Measurements from ENCODE around the gene VASH2.

The VASH2 gene

DNA sequence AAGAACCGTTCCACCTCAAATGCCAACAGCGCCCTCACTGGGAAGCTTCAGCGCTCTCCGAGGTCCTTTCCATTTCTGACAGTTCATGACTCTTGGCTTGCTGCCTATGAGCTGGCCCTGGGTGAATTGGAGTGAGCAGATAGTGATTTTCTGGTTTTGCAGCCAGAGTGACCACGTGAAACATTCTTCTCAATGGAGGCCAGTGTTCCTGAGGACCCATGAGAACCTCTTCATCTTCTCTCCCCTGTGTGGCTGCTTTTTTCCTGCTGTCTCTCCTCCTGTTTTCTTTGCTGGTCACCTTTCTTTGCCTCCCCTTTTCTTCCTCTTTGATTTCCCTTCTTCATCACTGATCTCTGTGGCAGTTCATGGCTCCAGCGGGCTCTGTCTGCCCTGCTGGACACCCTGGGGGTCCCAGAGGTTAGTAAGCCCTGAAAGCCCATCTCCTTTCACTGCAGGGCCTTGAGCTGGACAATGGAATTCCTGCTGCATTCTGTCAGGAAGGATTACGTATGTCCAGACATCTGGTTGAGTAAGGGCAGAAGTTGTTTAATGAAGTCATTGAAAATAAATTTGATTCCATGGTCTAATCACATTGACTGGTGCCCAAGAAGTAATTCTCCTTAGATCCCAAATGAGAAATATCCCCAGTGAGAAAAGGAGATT, 29.9 kb downstream of the VASH2 start:
- Histone ChIP-seq H3K4me3 (ENCODE audit: insufficient read depth, low read length, poor library complexity, severe bottlenecking) (no peak overlapping the region), H3K9ac (ENCODE audit: low read length) (no peak overlapping the region), H3F3A (ENCODE audit: insufficient read depth) (no peaks in the 10 kb centered on the region), H3K79me2 (ENCODE audit: insufficient read depth, low read length) (no peaks in the 10 kb centered on the region), H3K9me3 (ENCODE audit: insufficient read depth, low read length) (no peaks in the 10 kb centered on the region), H2AFZ (ENCODE audit: low read depth, low read length, severe bottlenecking) (no peak overlapping the region), H3K36me3 (ENCODE audit: low read length) (no peaks in the 10 kb centered on the region), H4K20me1 (ENCODE audit: low read depth, low read length) (no peaks in the 10 kb centered on the region), H3K9me2 (replicated peaks; ENCODE audit: insufficient read depth, low read length) (no peaks in the 10 kb centered on the region), H3K27me3 (ENCODE audit: low read length) (no peaks in the 10 kb centered on the region), H3K4me2 (ENCODE audit: low read depth, low read length, poor library complexity, severe bottlenecking) (no peak overlapping the region), H3K27ac (ENCODE audit: low read depth, low read length) (no peak overlapping the region)
- no peak for TF ChIP-seq EZH2phosphoT487 (conservative IDR thresholded peaks at IDR 0.05; ENCODE audit: low read length)
- TF ChIP-seq, protein P1, sequence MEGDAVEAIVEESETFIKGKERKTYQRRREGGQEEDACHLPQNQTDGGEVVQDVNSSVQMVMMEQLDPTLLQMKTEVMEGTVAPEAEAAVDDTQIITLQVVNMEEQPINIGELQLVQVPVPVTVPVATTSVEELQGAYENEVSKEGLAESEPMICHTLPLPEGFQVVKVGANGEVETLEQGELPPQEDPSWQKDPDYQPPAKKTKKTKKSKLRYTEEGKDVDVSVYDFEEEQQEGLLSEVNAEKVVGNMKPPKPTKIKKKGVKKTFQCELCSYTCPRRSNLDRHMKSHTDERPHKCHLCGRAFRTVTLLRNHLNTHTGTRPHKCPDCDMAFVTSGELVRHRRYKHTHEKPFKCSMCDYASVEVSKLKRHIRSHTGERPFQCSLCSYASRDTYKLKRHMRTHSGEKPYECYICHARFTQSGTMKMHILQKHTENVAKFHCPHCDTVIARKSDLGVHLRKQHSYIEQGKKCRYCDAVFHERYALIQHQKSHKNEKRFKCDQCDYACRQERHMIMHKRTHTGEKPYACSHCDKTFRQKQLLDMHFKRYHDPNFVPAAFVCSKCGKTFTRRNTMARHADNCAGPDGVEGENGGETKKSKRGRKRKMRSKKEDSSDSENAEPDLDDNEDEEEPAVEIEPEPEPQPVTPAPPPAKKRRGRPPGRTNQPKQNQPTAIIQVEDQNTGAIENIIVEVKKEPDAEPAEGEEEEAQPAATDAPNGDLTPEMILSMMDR (IDR thresholded peaks at IDR 0.05; ENCODE audit: insufficient read depth, low read length, poor library complexity, severe bottlenecking) = no peak

DNA sequence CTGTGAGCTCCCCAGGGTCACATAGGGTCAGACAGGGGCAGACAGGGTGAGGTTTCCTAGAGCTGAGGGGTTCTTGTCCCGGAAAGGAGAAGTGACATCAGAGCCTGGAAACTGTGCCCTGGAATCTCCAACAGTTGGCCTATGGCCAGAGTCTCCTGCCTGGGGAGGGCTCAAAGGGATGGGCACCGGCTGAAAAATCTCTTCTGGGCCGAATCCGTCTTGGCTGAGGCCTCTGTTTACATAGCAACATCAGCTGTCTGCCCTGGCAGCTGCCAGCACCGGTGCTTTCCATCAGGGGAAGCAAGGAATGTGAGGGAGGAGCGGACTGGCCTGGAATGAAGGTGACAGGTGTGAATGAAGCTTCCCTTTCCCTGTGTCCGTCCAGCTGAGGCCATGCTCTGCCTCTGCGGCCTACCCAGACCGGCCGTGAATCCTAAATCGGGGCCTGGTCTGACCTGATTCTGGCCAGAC, 30.7 kb downstream of the VASH2 start:
- TF ChIP-seq, protein P1 (IDR thresholded peaks at IDR 0.05; ENCODE audit: insufficient read depth, low read length, poor library complexity, severe bottlenecking) = no peak
- TF ChIP-seq EZH2phosphoT487 (conservative IDR thresholded peaks at IDR 0.05; ENCODE audit: low read length) = no peak
- H3K27ac ChIP-seq (ENCODE audit: low read depth, low read length) = no peak overlapping the region
- H3K4me3 ChIP-seq (ENCODE audit: insufficient read depth, low read length, poor library complexity, severe bottlenecking) = no peak overlapping the region
- no peaks in the 10 kb centered on the region for H3F3A ChIP-seq (ENCODE audit: insufficient read depth)
- no peaks in the 10 kb centered on the region for H4K20me1 ChIP-seq (ENCODE audit: low read depth, low read length)
- no peaks in the 10 kb centered on the region for H3K79me2 ChIP-seq (ENCODE audit: insufficient read depth, low read length)
- H3K4me2 ChIP-seq (ENCODE audit: low read depth, low read length, poor library complexity, severe bottlenecking) = no peak overlapping the region
- H3K9ac ChIP-seq (ENCODE audit: low read length) = no peak overlapping the region
- no peaks in the 10 kb centered on the region for H3K9me2 ChIP-seq (replicated peaks; ENCODE audit: insufficient read depth, low read length)
- H3K27me3 ChIP-seq (ENCODE audit: low read length) = no peaks in the 10 kb centered on the region
- no peaks in the 10 kb centered on the region for H3K36me3 ChIP-seq (ENCODE audit: low read length)
- H2AFZ ChIP-seq (ENCODE audit: low read depth, low read length, severe bottlenecking) = no peak overlapping the region
- H3K9me3 ChIP-seq (ENCODE audit: insufficient read depth, low read length) = no peaks in the 10 kb centered on the region

DNA sequence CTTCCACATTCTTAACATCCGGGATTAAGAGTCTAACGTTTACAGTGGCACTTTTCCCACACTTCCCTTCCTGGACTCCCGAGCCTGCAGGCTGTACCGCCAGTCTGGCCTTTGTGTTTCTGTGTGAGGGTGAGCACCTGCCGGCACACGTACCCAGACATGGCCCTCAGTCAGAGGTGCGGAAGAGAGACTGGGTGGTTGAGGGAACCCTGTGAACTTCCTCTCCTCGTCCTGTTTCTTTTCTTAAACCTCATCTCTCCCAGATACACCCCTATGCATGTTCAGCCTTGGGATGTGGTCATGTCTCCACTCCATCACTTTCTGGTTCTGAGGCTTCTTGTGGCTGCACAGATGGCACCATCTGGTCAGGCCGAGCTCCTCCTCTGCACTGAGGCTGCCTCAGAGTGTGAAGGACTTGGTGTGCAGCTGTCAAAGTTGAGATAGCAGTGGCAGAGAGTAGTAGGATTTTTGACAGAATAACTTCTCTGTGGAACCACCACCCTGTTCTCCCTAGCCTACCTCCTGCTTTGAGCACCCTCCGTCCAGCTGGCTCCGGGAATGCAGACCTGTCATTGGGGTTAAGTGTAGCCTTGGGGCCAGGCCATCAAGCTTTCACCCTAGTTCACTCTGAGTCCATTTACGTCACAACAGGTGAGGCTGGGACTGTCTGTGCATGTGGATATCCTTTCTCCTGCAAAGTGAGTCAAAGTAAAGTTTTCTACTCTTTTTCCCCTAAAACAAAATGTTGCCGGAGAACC, 31.4 kb downstream of the VASH2 start:
- no peaks in the 10 kb centered on the region for H3F3A ChIP-seq (ENCODE audit: insufficient read depth)
- no peak overlapping the region for H3K4me2 ChIP-seq (ENCODE audit: low read depth, low read length, poor library complexity, severe bottlenecking)
- no peaks in the 10 kb centered on the region for H3K36me3 ChIP-seq (ENCODE audit: low read length)
- no peaks in the 10 kb centered on the region for H3K79me2 ChIP-seq (ENCODE audit: insufficient read depth, low read length)
- H3K27me3 ChIP-seq (ENCODE audit: low read length) = no peaks in the 10 kb centered on the region
- TF ChIP-seq, protein P1 (IDR thresholded peaks at IDR 0.05; ENCODE audit: insufficient read depth, low read length, poor library complexity, severe bottlenecking) = no peak
- no peak for TF ChIP-seq EZH2phosphoT487 (conservative IDR thresholded peaks at IDR 0.05; ENCODE audit: low read length)
- H3K9ac ChIP-seq (ENCODE audit: low read length) = no peak overlapping the region
- no peak overlapping the region for H3K4me3 ChIP-seq (ENCODE audit: insufficient read depth, low read length, poor library complexity, severe bottlenecking)
- H3K27ac ChIP-seq (ENCODE audit: low read depth, low read length) = no peak overlapping the region
- no peaks in the 10 kb centered on the region for H4K20me1 ChIP-seq (ENCODE audit: low read depth, low read length)
- H2AFZ ChIP-seq (ENCODE audit: low read depth, low read length, severe bottlenecking) = no peak overlapping the region
- H3K9me2 ChIP-seq (replicated peaks; ENCODE audit: insufficient read depth, low read length) = no peaks in the 10 kb centered on the region
- H3K9me3 ChIP-seq (ENCODE audit: insufficient read depth, low read length) = no peaks in the 10 kb centered on the region
